Spleen (tissue), 11 donors: ENCODE measurements around the gene RCOR3. TPM values are rescaled to one million over a fixed set of nuclear protein-coding genes. Genes with fewer than 3 reads are reported as not detected.
"Not testable (repeated sequence)": the region's sequence is repeated elsewhere in the genome, so short reads cannot be mapped to it uniquely, and the experiment has no call there.

Experiments used
- DNase-seq: peaks from one replicate; pipeline ENCODE4 v3.0.0-alpha.2; 2020
- H3K27ac ChIP-seq, 8 donors: fragments of 200-600 bp; sonication (generic) in 7 of 8; 1 replicate in 4 of 8; 2 replicates in 4 of 8; pipeline versions ENCODE4 v1.5.0 to v1.8.0; 2016 to 2021; ENCODE audit warnings: inconsistent platforms in 4 of 8, mild to moderate bottlenecking in 4 of 8, moderate library complexity in 1 of 8
- H3K27me3 ChIP-seq, 7 donors: fragments of 200-600 bp; sonication (generic) in 6 of 7; replicated peaks in 1 of 7; 1 replicate in 4 of 7; 2 replicates in 3 of 7; pipeline versions ENCODE4 v1.5.0 to v1.8.0; 2016 to 2021; ENCODE audit warnings: inconsistent platforms in 3 of 7, mild to moderate bottlenecking in 1 of 7
- H3K36me3 ChIP-seq, 6 donors: fragments of 200-600 bp; sonication (generic) in 5 of 6; 1 replicate in 4 of 6; 2 replicates in 2 of 6; pipeline versions ENCODE4 v1.5.0 to v1.8.0; 2016 to 2021; ENCODE audit warnings: inconsistent platforms in 2 of 6
- H3K4me1 ChIP-seq, 6 donors: fragments of 200-600 bp; sonication (generic) in 5 of 6; 1 replicate in 3 of 6; 2 replicates in 3 of 6; pipeline versions ENCODE4 v1.5.0 to v1.8.0; 2016 to 2021; ENCODE audit warnings: inconsistent platforms in 3 of 6
- H3K4me3 ChIP-seq, 8 donors: fragments of 200-600 bp; sonication (generic) in 7 of 8; 1 replicate in 4 of 8; 2 replicates in 4 of 8; pipeline versions ENCODE4 v1.5.0 to v1.8.0; 2016 to 2021; ENCODE audit warnings: inconsistent platforms in 4 of 8, mild to moderate bottlenecking in 4 of 8, moderate library complexity in 2 of 8
- H3K9me3 ChIP-seq, 8 donors: fragments of 200-600 bp; sonication (generic) in 7 of 8; 1 replicate in 4 of 8; 2 replicates in 4 of 8; pipeline versions ENCODE4 v1.5.0 to v1.8.0; 2016 to 2021; ENCODE audit warnings: inconsistent platforms in 4 of 8
- CTCF ChIP-seq, 11 experiments: fragments of 200-600 bp in 7 of 11; fragments of 450-650 bp in 4 of 11; sonication (generic) in 4 of 11; IDR thresholded peaks in 8 of 11; conservative IDR thresholded peaks in 3 of 11; 1 replicate in 7 of 11; 2 replicates in 4 of 11; pipeline versions ENCODE4 v1.4.0 to v1.8.0; 2016 to 2021; ENCODE audit warnings: antibody characterized with exemption in 11 of 11, inconsistent platforms in 4 of 11, mild to moderate bottlenecking in 1 of 11
- POLR2A ChIP-seq, 3 donors: fragments of 450-650 bp; IDR thresholded peaks; one replicate each; pipeline ENCODE4 v1.5.1; 2017; ENCODE audit warnings: antibody characterized with exemption in 3 of 3, mild to moderate bottlenecking in 1 of 3
- POLR2AphosphoS5 ChIP-seq, 3 donors: sonication (generic); formaldehyde crosslinking; IDR thresholded peaks; one replicate each; pipeline ENCODE4 v1.5.1; 2017; ENCODE audit warnings: antibody characterized with exemption in 3 of 3
- WGBS, 5 donors: extraction: QIAGEN DNeasy Blood & Tissue Kit in 3 of 5; methylation state at CpG; one replicate each; pipeline versions ENCODE4 v1.1.5 to v1.1.7; 2013 to 2018; 5-methylcytosine and 5-hydroxymethylcytosine counted together
- intact Hi-C: fragments of 100-400 bp; cut with DNase I; formaldehyde crosslinking; loops from one replicate; pipeline ENCODE4 v1.15.0; 2023; ENCODE audit warnings: low total_unique reads
- polyA plus RNA-seq, 3 donors: library from polyadenylated mRNA; stranded (reverse); fragments of 200-250 nt; gene quantifications; one replicate each; pipeline ENCODE4 v1.2.1, GENCODE V29; 2013
- total RNA-seq, 7 donors: library from RNA; depleted of rRNA in 3 of 7; stranded (reverse); fragments of >200 nt in 3 of 7; fragmentation: NEBNext Ultra II Directional in 4 of 7; extraction: Animal tissue kit (Norgen Biotek cat#: 25700) in 4 of 7; gene quantifications; one replicate each; pipeline versions ENCODE4 v1.1.0 to v1.2.1, GENCODE V29; 2016 to 2021
- donor health status: healthy with polysubstance abuse.
- donor health status: DM: no; HTN: no; CAD: no; lungs with moderate emphysema.
- donor health status: DM: no; HTN: no; CAD: no.
- donor health status: Bipolar disorder and iron deficiency.
- donor health status: healthy.
- donor health status: DM: no; HTN: no; CAD: no.
- donor health status: DM: yes; HTN: yes; CAD: no.

Gene RCOR3
- total and polyA plus RNA-seq, 10 donors, result 20.9 to 94.3 (median 66.3) TPM

- no peaks in the 10 kb centered on the region for H3K36me3 ChIP-seq
- 0 to 26% (median 2%) methylated on average over 1 of the region's 1 CpG for WGBS, 5 donors
- no peak overlapping the region for H3K4me3 ChIP-seq
- TF ChIP-seq CTCF (IDR thresholded peaks at IDR 0.05 in 8 of 11, conservative IDR thresholded peaks at IDR 0.05 in 3 of 11) (no peak), POLR2AphosphoS5 (IDR thresholded peaks at IDR 0.05) (no peak), POLR2A (IDR thresholded peaks at IDR 0.05) (no peak)
- H3K4me1 ChIP-seq, result no peaks in the 10 kb centered on the region
- no peaks in the 10 kb centered on the region for H3K9me3 ChIP-seq
- intact Hi-C loops, result no loop called here
- no peak overlapping the region for H3K27ac ChIP-seq
- no peak for DNase-seq
- no peaks in the 10 kb centered on the region for H3K27me3 ChIP-seq
Observed at GRCh38 chr1:211247921-211248320, 11.2 kb upstream of the RCOR3 start.

- H3K36me3 ChIP-seq, H3K4me3 ChIP-seq, H3K27me3 ChIP-seq, DNase-seq, H3K27ac ChIP-seq, H3K9me3 ChIP-seq, intact Hi-C loops, H3K4me1 ChIP-seq: not testable (repeated sequence)
- 88 to 95% (median 91%) methylated on average over 3 of the region's 3 CpGs for WGBS, 5 donors
Observed at GRCh38 chr1:211249611-211250010, 9.6 kb upstream of the RCOR3 start.

GRCh38 chr1:211257826-211258225 lies 1.3 kb upstream of the RCOR3 start:
- peak overlapping the region; percentile 78 to 97 (median 88) for H3K4me3 ChIP-seq
- intact Hi-C loops, result no loop called here
- H3K27ac ChIP-seq, result peak overlapping the region; percentile 94 to 99 (median 99)
- peaks cover 0 to 11% (median 0%) of the 10 kb centered on the region in 6 donors for H3K36me3 ChIP-seq
- peaks cover 0 to 36% (median 28%) of the 10 kb centered on the region in 6 donors for H3K4me1 ChIP-seq
- no peaks in the 10 kb centered on the region for H3K9me3 ChIP-seq
- TF ChIP-seq POLR2AphosphoS5 (IDR thresholded peaks at IDR 0.05) (no peak), POLR2A (IDR thresholded peaks at IDR 0.05) (no peak), CTCF (IDR thresholded peaks at IDR 0.05 in 8 of 11, conservative IDR thresholded peaks at IDR 0.05 in 3 of 11) (no peak)
- DNase-seq, result no peak
- H3K27me3 ChIP-seq, result no peaks in the 10 kb centered on the region
- 9 to 18% (median 13%) methylated on average over 2 of the region's 2 CpGs for WGBS, 5 donors

- peaks cover 0 to 36% (median 28%) of the 10 kb centered on the region in 6 donors for H3K4me1 ChIP-seq
- intact Hi-C loops, result no loop called here
- no peak for TF ChIP-seq CTCF (IDR thresholded peaks at IDR 0.05 in 8 of 11, conservative IDR thresholded peaks at IDR 0.05 in 3 of 11)
- no peak for TF ChIP-seq POLR2AphosphoS5 (IDR thresholded peaks at IDR 0.05)
- TF ChIP-seq POLR2A (IDR thresholded peaks at IDR 0.05), result no peak
- H3K36me3 ChIP-seq, result peaks cover 0 to 13% (median 0%) of the 10 kb centered on the region in 6 donors
- H3K9me3 ChIP-seq, result no peaks in the 10 kb centered on the region
- no peaks in the 10 kb centered on the region for H3K27me3 ChIP-seq
- H3K27ac ChIP-seq, result peak overlapping the region; percentile 94 to 99 (median 99)
- 1 to 3% (median 1%) methylated on average over 17 of the region's 17 CpGs for WGBS, 5 donors
- DNase-seq, result peak; percentile 91
- H3K4me3 ChIP-seq, result peak overlapping the region; percentile 78 to 97 (median 88)
Observed at GRCh38 chr1:211258310-211258755, 833 bp upstream of the RCOR3 start.
